Amygdala (tissue), 56 donors: ENCODE measurements around the gene ZRANB2.
A peak's percentile ranks its signal among the peaks of the same experiment; 100 is the strongest.

Experiments
- DNase-seq, 56 donors: peaks; one replicate each; lab custom pipeline; 2025; lab: John Stamatoyannopoulos, UW

The ZRANB2 gene, protein sequence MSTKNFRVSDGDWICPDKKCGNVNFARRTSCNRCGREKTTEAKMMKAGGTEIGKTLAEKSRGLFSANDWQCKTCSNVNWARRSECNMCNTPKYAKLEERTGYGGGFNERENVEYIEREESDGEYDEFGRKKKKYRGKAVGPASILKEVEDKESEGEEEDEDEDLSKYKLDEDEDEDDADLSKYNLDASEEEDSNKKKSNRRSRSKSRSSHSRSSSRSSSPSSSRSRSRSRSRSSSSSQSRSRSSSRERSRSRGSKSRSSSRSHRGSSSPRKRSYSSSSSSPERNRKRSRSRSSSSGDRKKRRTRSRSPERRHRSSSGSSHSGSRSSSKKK

DNA sequence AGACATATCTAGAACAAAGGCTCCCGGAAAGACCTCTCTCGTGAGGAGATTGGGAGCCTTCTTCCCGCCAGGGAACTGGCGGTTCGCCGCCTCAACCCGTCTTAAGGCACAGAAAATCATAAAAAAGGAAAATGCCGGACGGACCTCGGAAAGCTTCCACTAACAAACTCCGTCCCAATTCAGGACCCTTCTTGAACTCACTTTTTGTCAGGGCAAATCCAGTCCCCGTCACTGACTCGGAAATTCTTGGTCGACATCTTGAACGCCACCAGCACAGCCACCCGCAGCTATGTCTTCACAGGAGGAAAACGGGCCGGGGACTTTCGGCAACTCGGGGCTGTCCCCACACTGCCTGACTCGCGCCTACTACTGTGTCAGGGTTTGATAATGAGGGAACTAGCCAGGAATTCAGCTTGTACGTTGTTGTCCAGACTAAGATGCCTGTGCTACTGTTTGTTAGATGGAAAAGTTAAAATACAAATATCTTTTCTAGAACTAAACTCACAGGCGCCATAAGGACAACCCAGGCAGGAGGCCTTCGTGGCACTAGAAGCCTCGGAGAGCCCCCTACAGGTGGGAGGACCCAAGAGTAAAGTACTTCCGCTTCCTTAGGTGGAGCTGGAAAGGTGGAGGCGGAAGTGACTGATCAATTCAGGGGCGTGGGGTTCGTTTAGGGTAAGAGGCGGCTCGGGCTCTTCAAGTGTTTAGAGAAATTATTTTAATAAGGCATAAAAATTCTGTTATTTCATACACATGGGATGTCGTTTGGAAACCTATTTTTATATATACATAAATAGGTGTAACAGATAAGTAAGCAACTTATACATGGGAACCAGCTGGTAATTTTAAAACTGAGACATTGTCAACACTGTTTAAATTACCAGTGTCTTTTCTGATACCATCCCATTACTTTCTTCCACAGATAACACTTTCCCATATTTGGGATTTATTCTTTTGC is at the start of gene ZRANB2:
ZRANB2 (minus strand) TSS at position 297 of the 958 bp plus-strand sequence; CDS start at position 257, 40 bp downstream.
- peak in 55 of 56 donors; percentile 41 to 97 (median 85) for DNase-seq

DNA sequence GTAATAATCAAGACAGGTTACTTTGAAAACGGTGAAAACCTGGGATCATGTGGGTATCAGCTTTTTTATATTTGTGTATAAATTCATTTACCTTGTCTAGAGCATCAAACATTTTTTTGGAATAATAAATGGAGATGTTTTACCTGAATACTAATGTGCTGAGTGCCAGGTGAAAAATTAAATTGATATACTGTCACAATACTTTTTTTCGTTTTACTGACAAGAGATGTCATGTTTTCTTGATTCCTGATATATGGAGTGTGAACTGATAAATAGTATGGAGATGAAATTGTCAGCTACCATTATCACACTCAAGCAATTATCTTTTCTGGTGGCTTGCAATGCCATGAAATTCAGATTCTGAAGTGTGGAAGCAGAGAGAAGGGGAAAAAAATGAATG is 47.2 kb upstream of the ZRANB2 start:
- DNase-seq, result no peak

DNA sequence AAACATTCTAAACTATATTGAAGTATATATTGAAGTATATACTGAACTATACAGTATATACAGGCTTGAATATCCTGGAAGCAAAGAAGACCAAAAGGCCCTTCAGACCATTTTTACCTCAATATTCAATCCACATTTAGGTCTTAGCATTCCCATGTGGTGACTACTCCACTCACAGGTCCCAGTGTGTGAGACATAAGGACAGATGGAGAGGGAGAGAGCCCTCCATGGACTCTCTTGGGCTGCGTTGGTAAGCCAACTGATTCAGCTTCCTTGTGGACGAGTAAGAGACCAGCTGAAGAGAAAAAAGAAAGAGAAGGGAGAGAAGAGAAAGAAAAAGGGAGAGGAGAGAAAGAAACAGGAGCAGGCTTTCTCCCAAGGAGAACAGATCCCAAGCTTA is 37.3 kb upstream of the ZRANB2 start:
- no peak for DNase-seq

DNA sequence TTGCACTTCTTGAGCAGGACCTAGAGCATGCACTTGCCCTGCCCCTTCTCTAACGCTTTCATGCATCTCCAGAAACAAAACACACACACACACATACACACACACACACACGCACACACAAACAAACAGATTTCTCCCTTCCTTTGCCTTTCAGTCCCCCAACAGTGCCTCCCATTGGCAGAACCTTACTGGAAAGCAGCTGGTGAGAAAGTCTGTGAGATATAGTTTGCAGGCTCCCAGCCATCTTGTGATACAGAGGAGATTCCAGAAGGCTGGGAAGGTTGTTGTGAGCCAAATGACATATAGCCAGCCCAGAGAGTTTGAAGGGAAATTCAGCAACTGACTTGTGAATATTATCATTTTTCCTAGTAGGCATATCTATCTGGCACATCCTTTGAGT is 35.9 kb upstream of the ZRANB2 start:
- no peak for DNase-seq

DNA sequence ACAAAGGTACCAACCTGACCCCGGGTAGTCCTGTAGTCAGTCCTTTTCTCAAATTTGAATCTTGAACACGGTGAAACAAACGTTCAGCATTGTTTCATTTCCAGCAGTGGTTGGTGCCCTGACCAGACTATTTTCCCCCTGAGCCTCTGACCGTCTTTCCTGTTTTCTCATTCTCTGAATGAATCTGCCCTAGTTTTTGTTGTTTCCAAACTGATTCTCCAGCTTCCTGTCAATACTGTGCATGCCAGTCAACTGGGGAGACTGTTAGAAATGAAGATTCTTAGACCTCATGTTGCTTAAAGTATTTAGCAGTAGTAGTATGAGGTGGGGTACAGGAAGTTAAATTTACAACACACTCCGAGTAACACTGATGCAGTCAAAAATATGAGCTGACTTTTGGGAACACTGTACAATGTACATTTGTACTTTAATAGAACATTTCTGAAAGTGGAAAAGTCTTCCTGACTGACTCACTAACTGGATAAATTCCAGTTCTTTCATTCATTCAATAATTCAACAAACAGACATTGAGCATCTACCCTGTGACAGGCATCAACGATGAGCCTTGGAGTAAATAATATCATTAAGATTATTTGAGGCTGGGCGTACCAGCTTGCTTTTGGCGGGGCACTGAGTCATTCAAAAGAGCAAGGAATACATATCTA is 26.0 kb upstream of the ZRANB2 start:
- no peak for DNase-seq

DNA sequence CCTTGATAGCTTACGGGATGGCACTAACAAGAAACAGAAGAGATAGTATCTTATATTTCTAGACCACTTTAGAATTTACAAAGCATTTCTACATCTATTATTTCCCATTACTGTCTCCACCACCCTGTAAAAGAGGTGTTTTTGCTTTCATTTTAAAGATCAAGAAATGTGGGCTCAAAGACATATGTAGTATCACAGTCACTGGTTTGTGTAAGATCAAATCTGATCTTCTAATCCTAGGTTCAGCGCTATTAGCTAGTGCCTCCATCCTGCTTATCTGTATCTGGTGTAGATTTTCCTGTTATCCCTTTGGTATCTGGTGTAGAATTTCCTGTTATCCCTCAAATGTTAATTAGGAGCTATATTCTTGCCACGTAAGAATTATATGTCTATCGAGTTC is 23.6 kb upstream of the ZRANB2 start:
- DNase-seq, result no peak

DNA sequence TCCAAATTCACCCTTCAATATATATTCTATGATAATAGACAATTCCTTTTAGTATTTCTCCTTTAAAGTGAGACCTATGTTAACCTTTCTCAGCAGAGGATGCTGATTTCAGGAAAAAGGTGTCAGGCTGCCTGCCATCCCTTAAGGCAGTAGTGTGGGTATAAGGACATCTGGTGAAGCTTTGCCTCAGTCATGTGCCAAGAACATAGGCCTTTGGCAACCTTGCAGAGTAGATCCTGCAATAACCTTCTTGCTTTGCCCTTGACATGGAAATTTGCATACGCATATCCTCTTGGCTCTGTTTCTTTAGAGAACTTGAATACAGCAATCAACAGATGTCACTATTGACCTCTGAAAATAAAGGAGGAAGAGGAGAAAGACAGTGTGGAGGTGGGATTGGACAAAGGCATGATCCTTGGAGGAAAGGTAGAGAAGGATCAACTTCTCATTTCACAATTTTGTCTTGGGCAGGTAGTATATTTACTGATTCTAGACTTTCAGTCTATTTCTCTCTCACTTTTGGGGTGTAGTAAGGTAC is 21.1 kb upstream of the ZRANB2 start:
- no peak for DNase-seq

DNA sequence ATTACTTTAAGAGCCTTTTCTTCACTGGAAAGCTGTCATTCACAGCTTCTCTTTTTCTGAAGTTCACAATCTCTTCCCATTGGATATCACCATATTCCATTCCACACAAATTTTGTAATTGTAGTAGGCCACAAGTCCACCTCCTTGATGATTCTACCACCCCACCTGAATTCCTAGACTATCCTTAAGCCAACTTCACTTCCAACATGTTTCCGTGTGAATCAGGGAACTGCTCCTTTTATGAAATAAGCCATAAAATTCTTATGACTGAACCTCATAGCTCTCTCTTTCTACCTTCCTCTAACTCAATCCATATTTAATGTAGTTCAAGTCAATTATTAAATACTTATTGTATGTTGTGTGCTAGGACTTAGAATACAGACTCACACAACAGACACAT is 16.6 kb upstream of the ZRANB2 start:
- DNase-seq, result no peak

DNA sequence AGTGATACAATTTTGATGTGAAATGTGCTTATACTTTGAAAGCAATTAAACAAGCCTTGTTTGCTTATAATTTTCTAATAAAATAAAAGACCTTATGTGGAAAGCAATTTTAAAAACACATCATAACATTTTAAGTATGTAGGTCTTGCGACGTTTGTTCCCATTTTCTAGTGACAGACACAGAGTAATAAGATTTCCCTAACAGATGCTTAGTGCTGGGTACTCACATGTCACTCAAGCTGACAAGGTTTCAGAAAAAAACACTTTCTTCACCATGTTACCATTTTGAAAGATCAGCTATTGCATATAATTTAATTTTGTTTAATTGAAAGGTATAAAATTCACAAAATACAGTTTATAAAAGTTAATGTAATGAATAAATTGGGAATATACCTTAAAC is 14.1 kb upstream of the ZRANB2 start:
- no peak for DNase-seq

DNA sequence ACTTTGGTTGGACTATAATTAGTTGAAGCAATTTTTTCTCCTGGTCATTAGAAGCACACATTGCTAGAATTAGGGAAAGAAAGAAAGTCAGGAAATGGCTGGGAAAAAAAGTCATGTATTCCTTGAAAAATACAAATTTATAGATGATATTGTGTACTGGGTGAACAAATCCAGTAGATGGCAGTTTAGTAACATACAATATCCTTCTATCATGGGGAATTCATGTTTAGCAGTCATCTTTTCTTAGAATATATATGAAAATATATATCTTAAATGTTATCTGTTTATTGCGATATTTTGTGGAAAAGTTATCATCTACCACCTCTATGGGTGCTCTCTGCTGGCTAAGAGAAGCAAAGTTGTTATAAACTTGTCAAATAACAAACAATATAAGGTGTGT is 13.1 kb upstream of the ZRANB2 start:
- DNase-seq, result no peak

DNA sequence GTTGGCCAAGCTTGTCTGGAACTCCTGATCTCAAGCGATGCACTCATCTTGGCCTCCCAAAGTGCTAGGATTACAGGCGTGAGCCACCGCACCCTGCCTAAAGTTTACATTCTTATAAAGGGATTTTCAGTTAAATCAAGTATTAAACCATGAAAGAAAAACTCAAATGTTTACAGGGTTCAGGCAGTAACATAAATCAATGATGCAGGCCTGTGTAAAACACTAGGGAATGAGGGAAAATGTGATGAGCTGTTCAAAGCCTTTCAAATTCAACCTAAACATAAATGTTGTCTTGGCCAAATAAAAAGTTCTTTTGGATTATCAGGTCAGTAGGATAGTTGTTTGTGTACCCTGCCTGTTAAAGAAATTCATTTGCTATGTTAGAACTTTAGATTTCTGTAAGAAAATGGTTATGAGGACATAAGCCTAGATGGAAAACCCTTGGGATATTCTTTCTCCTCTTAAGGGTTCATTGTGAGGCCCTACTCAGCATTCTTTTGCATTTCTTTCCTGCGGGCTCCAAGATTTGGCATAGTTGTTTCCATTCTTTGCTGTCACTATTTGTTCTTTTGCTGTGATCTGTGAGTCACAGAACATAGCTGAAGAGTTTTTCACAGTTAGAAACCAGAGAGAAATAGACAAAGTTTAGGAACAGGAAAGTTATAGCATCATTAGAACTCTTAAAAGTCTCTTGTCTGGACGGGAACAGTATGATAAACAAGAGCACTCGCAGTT is 8.9 kb upstream of the ZRANB2 start:
- no peak for DNase-seq

DNA sequence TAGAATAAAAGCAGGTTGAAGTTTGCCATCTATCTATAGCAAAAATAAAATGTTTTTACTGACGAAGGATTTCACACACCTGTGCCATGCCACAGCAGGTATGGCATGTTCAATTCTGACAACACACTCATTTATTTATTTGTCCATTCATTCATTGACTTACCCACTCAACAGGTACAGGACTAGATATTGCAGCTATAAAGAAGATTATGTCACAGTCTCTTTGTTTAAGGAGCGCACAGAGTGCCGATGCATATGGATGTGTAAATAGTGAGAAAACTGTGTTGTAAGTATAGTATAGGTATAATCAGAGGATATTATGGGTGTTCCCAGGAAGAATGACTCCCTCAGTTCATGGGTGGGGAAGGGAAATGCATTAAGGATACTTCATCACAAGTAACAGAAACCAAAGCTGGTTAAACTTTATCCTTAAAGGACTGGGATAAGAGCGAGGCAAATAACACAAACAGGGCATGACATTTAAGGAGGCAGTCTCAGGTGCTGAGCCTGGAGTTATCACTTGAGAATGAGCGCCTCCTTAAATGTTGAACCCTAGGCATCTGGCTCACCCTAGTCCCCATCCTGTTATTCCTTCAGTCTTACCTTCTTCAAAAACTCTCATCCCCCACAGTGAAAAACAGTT is 7.9 kb upstream of the ZRANB2 start:
- DNase-seq, result no peak

DNA sequence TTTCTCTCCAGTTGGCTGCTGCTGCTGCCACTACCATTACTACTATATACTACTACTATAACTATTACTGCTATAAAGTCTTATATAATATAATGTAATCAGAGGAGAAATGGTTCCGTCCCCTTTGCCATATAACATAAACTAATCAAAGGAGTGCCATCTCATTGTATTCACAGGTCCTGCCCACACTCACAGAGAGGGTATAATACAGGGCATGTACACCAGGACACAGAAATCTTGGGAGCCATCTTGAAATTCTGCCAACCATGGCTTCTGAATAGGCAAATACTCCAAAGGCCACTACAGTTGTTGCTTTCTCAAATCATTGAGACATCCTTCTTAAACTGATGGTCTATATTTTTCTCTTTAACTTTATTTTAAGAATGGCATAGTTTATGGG is 6.9 kb upstream of the ZRANB2 start:
- DNase-seq, result no peak

DNA sequence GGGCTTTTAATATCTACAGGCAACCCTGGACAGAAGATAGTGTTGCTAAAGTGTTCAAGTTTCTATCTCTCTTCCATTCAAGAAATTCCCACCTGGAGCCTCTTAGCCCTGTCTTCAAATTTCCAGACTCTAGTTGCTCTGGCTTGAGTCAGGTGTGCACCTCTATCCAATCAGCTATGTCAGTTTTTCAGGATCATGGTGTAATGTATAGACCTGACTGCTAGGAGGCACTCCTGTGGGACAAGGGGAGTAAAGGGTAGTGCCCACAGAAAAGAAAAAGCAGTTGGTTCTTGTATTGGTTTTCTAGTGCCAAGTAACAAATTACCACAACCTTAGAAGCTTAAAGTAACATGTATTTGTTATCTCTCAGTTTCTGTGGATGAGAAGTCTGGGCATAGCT is 6.2 kb upstream of the ZRANB2 start:
- DNase-seq, result no peak

DNA sequence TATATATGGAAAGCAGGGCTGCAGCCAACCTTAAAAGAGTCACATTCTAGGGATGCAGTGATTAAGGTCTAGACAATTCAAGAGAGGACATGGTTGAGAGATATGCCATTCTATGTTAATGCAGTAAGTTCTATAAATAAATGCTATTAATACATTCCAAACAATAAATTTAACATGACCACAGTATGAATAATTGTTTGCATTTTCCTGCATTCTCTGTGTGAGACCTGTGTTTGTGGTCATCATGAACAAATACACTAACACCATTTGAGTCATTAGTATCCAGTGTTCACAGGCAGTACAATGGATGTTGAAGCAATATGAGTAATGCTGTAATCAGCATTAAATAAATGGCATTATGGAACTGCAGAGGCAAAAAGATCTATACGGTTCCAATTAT is 5.5 kb upstream of the ZRANB2 start:
- no peak for DNase-seq

DNA sequence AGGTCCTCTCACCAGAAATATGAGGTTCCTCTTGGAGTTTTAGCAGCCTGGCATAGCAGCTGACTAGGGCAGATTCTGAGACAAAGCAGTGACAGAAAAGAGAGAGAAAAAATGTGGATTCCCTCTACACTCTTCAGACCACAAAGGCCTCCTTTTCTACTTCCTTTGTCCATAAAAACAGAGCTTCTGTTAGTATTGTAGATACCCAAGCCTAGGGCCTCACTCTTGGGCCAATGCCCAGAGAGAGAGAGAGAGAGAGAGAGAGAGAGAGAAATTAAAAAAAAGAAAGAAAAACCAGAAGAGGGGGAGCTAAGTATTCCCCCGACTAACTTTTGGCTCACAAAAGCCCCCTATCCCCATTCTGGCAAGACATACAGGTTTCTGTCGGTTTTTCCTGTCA is 2.4 kb upstream of the ZRANB2 start:
- DNase-seq, result peak in 9 of 56 donors; percentile 3 to 37 (median 10)

DNA sequence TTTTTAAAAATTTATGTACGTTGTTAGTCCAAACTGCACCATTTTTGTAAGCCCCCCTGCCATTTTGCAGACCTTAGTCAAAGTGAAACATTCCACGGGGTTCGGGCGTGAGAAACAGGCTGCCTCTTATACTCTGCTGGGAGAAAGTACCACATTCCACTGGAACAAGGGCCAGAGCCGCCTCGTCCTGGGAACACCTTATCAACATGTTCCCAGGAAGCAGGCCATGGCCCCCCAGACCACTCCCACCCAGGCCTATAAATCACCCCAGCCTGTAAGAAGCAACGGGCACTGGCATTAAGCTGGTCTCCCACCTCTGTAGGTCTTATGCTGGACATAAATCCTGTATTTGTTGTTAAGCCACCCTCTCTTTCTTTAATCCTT is 854 bp upstream of the ZRANB2 start:
- peak in 3 of 56 donors; percentile 1 to 2 (median 2) for DNase-seq

DNA sequence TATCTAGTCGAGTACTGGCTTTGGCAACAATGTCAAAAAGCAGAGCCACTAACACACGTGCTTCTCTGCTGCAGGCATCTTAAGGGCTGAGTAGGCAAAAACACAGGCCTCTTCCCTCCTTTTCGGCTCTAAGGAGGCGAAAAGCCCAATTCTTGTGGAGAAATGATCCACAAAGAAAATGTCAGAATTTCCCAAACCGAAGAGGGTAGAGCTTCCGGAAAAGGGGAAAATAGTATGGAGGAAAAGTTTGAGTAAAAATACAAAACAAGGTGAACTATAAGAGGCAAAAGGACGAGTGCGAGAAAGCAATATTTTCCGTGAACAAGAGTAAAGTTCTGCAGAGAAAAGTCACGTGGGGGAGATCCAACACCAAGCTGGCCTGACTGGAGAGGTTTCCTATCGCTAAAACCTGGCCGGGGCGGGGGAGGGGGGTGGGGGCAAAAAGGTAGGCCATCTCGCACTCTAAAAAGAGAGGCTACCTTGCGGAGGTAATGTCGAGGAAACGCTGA is 551 bp downstream of the ZRANB2 start:
- DNase-seq, result peak in 2 of 56 donors; percentile 20 to 33

DNA sequence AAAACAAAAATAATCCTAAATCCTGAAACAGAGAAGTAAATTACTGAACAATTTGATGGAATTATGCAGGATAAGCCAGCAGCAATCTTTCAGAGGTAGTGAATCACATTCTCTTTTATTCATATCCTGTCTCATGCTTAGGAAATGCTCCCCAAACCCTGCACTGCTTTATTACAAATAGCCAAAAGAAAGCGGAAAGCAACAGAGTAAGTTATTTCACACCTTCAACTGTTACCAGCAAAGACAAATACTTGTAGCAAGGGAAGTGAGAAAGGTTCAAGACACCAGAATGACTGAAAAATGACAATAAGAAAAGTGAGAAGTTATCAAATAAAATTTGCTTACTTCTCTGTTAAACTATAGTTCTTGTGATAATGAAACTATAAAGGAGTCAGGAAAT is 6.2 kb downstream of the ZRANB2 start:
- DNase-seq, result no peak
